ENCODE measurements around the gene KCNQ1. TPM values are rescaled to one million over a fixed set of nuclear protein-coding genes. Genes with fewer than 3 reads are reported as not detected.

KCNQ1 gene
- total RNA-seq, 4 donors from 2014 or later: 0.81 to 2.2 (median 1.6) TPM

DNA sequence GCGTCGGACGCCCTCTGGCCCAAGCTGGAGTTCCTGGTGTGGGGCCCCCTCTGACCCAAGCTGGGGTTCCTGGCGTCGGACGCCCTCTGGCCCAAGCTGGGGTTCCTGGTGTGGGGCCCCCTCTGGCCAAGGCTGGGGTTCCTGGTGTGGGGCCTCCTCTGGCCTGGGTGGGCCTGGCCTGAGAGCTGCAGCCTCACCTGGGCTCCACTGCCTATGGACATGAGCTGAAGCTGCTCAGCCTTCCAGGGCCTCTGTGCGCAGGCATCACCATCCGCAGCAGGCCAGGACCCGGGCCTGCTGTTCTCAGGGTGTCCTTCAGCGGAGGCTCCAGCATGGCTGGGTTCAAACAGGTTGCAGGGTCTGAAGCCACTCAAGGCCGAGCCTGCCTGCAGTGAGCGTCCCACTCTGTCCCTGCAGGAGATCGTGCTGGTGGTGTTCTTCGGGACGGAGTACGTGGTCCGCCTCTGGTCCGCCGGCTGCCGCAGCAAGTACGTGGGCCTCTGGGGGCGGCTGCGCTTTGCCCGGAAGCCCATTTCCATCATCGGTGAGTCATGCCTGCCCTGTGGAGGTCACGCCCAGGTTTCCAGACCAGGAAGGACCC is 125.5 kb downstream of the KCNQ1 start:
- DNase-seq (ENCODE audit: low spot score in 2 of 2): no peak
- no peak for TF ChIP-seq POLR2A (IDR thresholded peaks at IDR 0.05)
- no peak for TF ChIP-seq CTCF (IDR thresholded peaks at IDR 0.05)
- 97 to 98% methylated on average over 15 of the region's 26 CpGs for WGBS, 2 donors
- H3K4me3 ChIP-seq (ENCODE audit: low read depth, poor library complexity, severe bottlenecking): no peak overlapping the region
- intact Hi-C loops (cut with DNase I; ENCODE audit: low total_unique reads): no loop called here

- intact Hi-C loops (cut with DNase I; ENCODE audit: low total_unique reads): no loop called here
- TF ChIP-seq CTCF (IDR thresholded peaks at IDR 0.05): no peak
- no peak for TF ChIP-seq POLR2A (IDR thresholded peaks at IDR 0.05)
- 93 to 95% methylated on average over 14 to 24 of the region's 25 CpGs for WGBS, 2 donors
- no peak overlapping the region for H3K4me3 ChIP-seq (ENCODE audit: low read depth, poor library complexity, severe bottlenecking)
- DNase-seq (ENCODE audit: low spot score in 2 of 2): no peak
These were observed 126.2 kb downstream of the KCNQ1 start for GRCh38 chr11:2570841-2571597.

- no peak overlapping the region for H3K4me3 ChIP-seq (ENCODE audit: low read depth, poor library complexity, severe bottlenecking)
- DNase-seq (ENCODE audit: low spot score in 2 of 2): no peak
- TF ChIP-seq CTCF (IDR thresholded peaks at IDR 0.05): no peak
- no peak for TF ChIP-seq POLR2A (IDR thresholded peaks at IDR 0.05)
- 87 to 96% methylated on average over 16 to 20 of the region's 23 CpGs for WGBS, 2 donors
- intact Hi-C loops (cut with DNase I; ENCODE audit: low total_unique reads): no loop called here
These were observed 126.9 kb downstream of the KCNQ1 start for GRCh38 chr11:2571598-2572281.

DNA sequence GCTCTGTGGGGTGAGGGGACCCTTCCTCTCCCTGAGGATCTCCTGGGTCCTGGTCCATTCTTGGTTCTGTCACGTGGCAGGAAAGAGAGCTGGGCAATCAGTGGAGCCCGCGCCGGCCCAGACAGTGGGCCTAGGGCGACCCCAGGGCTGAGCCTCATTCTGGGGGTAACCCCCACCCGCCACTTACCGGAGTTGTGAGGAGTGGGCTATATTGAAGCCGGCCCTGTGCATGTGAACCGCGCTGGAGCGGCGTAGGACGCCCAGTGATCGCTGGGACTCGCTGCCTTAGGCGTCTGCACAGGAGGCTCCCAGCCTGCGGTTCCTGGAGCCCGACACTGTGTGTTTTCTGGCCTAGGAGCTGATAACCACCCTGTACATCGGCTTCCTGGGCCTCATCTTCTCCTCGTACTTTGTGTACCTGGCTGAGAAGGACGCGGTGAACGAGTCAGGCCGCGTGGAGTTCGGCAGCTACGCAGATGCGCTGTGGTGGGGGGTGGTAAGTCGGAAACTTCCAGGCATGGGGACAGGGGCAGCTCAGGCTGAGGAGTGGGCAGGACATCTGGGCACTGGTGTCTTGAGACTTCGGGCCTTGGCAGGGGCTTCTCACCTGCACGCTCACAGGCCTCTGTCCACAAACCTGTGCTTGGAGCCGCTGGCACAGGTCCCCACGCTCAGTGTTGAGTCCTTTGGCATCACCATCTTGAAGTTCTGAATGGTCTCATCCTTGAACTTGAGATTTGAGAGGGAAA is 127.9 kb downstream of the KCNQ1 start:
- TF ChIP-seq CTCF (IDR thresholded peaks at IDR 0.05) (no peak), POLR2A (IDR thresholded peaks at IDR 0.05) (no peak)
- DNase-seq (ENCODE audit: low spot score in 2 of 2): peak in 1 of 2 donors; percentile 84
- WGBS, 2 donors: 95 to 97% methylated on average over 30 to 33 of the region's 33 CpGs
- H3K4me3 ChIP-seq (ENCODE audit: low read depth, poor library complexity, severe bottlenecking): no peak overlapping the region
- intact Hi-C loops (cut with DNase I; ENCODE audit: low total_unique reads): no loop called here

DNA sequence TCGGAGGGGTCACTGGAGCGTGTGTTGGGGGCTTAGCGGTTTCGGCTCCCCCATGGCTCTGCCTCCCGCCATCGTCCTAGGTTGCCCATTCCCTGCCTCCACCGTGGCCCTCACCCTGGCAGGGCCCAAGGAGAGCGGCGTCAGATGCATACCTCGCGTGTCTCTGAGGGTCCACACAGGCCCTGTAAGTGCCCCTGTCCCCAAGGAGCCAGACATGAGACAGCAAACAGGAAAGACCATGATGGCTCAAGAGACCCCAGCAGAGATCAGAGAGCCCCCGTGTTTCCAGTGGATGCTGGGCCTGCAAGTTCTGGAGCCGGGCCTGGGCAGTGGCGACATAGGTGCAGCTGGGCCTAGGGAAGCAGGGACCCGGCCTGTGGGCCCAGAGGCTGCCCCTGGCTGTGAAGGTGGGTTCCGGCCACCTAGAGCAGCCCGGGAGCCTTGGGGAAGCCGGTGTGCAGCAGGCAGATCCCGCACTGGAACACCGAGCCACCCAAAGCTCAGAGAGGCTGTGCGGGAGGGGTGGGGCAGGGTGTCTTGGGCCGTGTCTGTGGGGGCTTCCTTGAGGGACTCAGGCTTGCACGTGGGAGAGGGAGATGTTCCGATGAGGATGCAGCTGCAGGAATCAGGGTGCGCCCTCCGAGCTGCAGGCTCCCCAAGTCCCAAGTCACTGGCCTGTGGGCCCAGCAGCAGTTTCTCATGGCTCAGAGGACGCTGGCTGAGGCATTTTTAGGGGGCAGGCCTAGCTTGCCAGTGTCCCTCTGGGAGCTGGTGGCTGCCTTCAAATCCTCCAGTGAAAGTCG is 128.6 kb downstream of the KCNQ1 start:
- H3K4me3 ChIP-seq (ENCODE audit: low read depth, poor library complexity, severe bottlenecking): no peak overlapping the region
- no peak for TF ChIP-seq CTCF (IDR thresholded peaks at IDR 0.05)
- TF ChIP-seq POLR2A (IDR thresholded peaks at IDR 0.05): no peak
- WGBS, 2 donors: 90 to 96% methylated on average over 25 to 28 of the region's 28 CpGs
- intact Hi-C loops (cut with DNase I; ENCODE audit: low total_unique reads): no loop called here
- DNase-seq (ENCODE audit: low spot score in 2 of 2): peak in 1 of 2 donors; percentile 81

Data from lower leg skin (tissue), 4 donors.